B cell (primary cell): ENCODE measurements around the gene SYNJ2. TPM values are rescaled to one million over a fixed set of nuclear protein-coding genes. Genes with fewer than 3 reads are reported as not detected.
A peak's percentile ranks its signal among the peaks of the same experiment; 100 is the strongest.

ENCODE experiments used
- ATAC-seq: fragments of 200-7000 bp; cut with Tn5 transposase; one replicate; pipeline ENCODE4 v1.10.0; 2021; ENCODE audit warnings: low read depth, mild to moderate bottlenecking, moderate number of reproducible peaks, moderate library complexity
- CTCF ChIA-PET: fragments of 350-600 bp; sonication (Branson Sonifier 250); formaldehyde crosslinking; loops from one replicate; lab custom pipeline; 2021; ENCODE audit warnings: antibody characterized with exemption, inconsistent platforms; lab: Charles Lee
- POLR2A ChIA-PET: fragments of 350-600 bp; sonication (Branson Sonifier 250); formaldehyde crosslinking; loops from one replicate; lab custom pipeline; 2021; ENCODE audit warnings: antibody characterized with exemption; lab: Charles Lee
- DNase-seq: peaks from one replicate; pipeline ENCODE4 v3.0.0; 2013
- H2AFZ ChIP-seq: 2 replicates; pipeline ENCODE4 v1.6.1; 2012; ENCODE audit warnings: mild to moderate bottlenecking, low read depth, low read length; ENCODE audit not compliant: insufficient read depth, poor library complexity, severe bottlenecking
- H3K27ac ChIP-seq, 2 donors: 1 replicate in 1 of 2; 2 replicates in 1 of 2; pipeline ENCODE4 v1.5.1; 2012 to 2013; ENCODE audit warnings: low read length in 2 of 2, mild to moderate bottlenecking in 2 of 2, moderate library complexity in 1 of 2
- H3K27me3 ChIP-seq, 4 experiments: fragments of 200-600 bp in 1 of 4; sonication (generic) in 1 of 4; replicated peaks in 1 of 4; 1 replicate in 2 of 4; 2 replicates in 2 of 4; pipeline versions ENCODE4 v1.6.1 to v1.7.0; 2013 to 2016; ENCODE audit warnings: low read length in 3 of 4, mild to moderate bottlenecking in 2 of 4, mixed read lengths in 1 of 4, moderate library complexity in 1 of 4; ENCODE audit not compliant: insufficient read depth in 4 of 4, control insufficient read depth in 3 of 4; ENCODE audit errors: control extremely low read depth in 1 of 4
- H3K36me3 ChIP-seq, 2 experiments: replicated peaks in 1 of 2; 1 replicate in 1 of 2; 2 replicates in 1 of 2; pipeline versions ENCODE4 v1.6.1 to v1.7.1; 2013; ENCODE audit warnings: low read length in 1 of 2; ENCODE audit not compliant: insufficient read depth in 2 of 2, control insufficient read depth in 1 of 2; ENCODE audit errors: control extremely low read depth in 1 of 2, extremely low read depth in 1 of 2
- H3K4me1 ChIP-seq, 2 donors: fragments of 200-600 bp in 1 of 2; sonication (generic) in 1 of 2; 1 replicate in 1 of 2; 2 replicates in 1 of 2; pipeline versions ENCODE4 v1.5.1 to v1.6.1; 2013 to 2017; ENCODE audit warnings: low read length in 2 of 2; ENCODE audit not compliant: control insufficient read depth in 2 of 2, insufficient read depth in 2 of 2
- H3K4me2 ChIP-seq: replicated peaks from 2 replicates; pipeline ENCODE3; 2012; ENCODE audit warnings: mild to moderate bottlenecking, low read depth, low read length; ENCODE audit not compliant: poor library complexity, severe bottlenecking
- H3K4me3 ChIP-seq, 5 experiments: fragments of 200-600 bp in 1 of 5; sonication (generic) in 1 of 5; 1 replicate in 3 of 5; 2 replicates in 2 of 5; pipeline versions ENCODE4 v1.5.1 to v1.7.0; 2011 to 2016; ENCODE audit warnings: low read length in 4 of 5, mild to moderate bottlenecking in 4 of 5, low read depth in 2 of 5, control low read depth in 1 of 5, moderate library complexity in 1 of 5; ENCODE audit not compliant: insufficient read depth in 1 of 5; ENCODE audit errors: control extremely low read depth in 1 of 5, extremely low read depth in 1 of 5
- H3K79me2 ChIP-seq: fragments of 200-600 bp; sonication (generic); one replicate; pipeline ENCODE4 v1.6.0; 2016; ENCODE audit warnings: low read length; ENCODE audit not compliant: control insufficient read depth, insufficient read depth
- H3K9ac ChIP-seq: fragments of 200-600 bp; sonication (generic); 2 replicates; pipeline ENCODE4 v1.6.1; 2017; ENCODE audit warnings: mild to moderate bottlenecking, low read length, moderate library complexity
- H3K9me3 ChIP-seq, 3 donors: one replicate each; pipeline versions ENCODE4 v1.6.1 to v1.7.1; 2013; ENCODE audit warnings: low read length in 2 of 3; ENCODE audit not compliant: control insufficient read depth in 2 of 3, insufficient read depth in 1 of 3; ENCODE audit errors: control extremely low read depth in 1 of 3
- H4K20me1 ChIP-seq: 2 replicates; pipeline ENCODE4 v1.6.0; 2012; ENCODE audit warnings: mild to moderate bottlenecking, low read length; ENCODE audit not compliant: insufficient read depth, control insufficient read depth, poor library complexity, severe bottlenecking
- H3K27ac Mint-ChIP-seq: one replicate; pipeline ENCODE4 v1.8.0; 2021; ENCODE audit warnings: mixed read lengths
- H3K27me3 Mint-ChIP-seq: one replicate; pipeline ENCODE4 v1.8.0; 2021; ENCODE audit warnings: mixed read lengths
- H3K4me1 Mint-ChIP-seq: one replicate; pipeline ENCODE4 v1.8.0; 2021; ENCODE audit warnings: mixed read lengths
- H3K4me3 Mint-ChIP-seq: one replicate; pipeline ENCODE4 v1.8.0; 2021; ENCODE audit warnings: mixed read lengths
- H3K9me3 Mint-ChIP-seq: one replicate; pipeline ENCODE4 v1.8.0; 2022; ENCODE audit warnings: mixed read lengths; ENCODE audit not compliant: insufficient read depth
- CTCF ChIP-seq: fragments of 200-600 bp; IDR thresholded peaks from one replicate; pipeline ENCODE4 v1.8.0; 2022; ENCODE audit warnings: antibody characterized with exemption, mild to moderate bottlenecking
- EZH2 ChIP-seq: IDR thresholded peaks from 2 replicates; pipeline ENCODE4 v1.6.1; 2012; ENCODE audit warnings: borderline replicate concordance, low read depth, mild to moderate bottlenecking, moderate library complexity, low read length; ENCODE audit not compliant: insufficient read depth, poor library complexity, severe bottlenecking
- WGBS: methylation state at CpG from one replicate; pipeline ENCODE4 v1.1.5; 2013; ENCODE audit warnings: missing lambda C conversion rate; ENCODE audit not compliant: insufficient coverage; 5-methylcytosine and 5-hydroxymethylcytosine counted together
- intact Hi-C: fragments of 100-400 bp; cut with micrococcal nuclease; formaldehyde crosslinking; loops from one replicate; pipeline ENCODE4 v1.10.0; 2022
- polyA plus RNA-seq: library from polyadenylated mRNA; depleted of rRNA; stranded (reverse); fragments of >200 nt; gene quantifications from 2 replicates; pipeline ENCODE4 v1.2.3, GENCODE V29; 2012
- total RNA-seq, 2 donors: library from RNA; stranded (reverse); fragments of 120-200 nt in 1 of 2; gene quantifications; 1 replicate in 1 of 2; 2 replicates in 1 of 2; pipeline versions ENCODE4 v1.2.3 to v1.2.4, GENCODE V29; 2013 to 2022

SYNJ2 gene
- total and polyA plus RNA-seq, 2 donors (not counting 1 experiment from before 2014, with no cell fraction given), result 5.2 to 11.4 TPM

GRCh38 chr6:158024566-158025297 lies 43.1 kb downstream of the SYNJ2 start:
- no peak overlapping the region for H2AFZ ChIP-seq
- ATAC-seq (no peak), DNase-seq (no peak)
- H3K4me3 Mint-ChIP-seq, result peak overlapping the region; percentile 19
- CTCF ChIA-PET, result no interaction called here
- H3K4me2 ChIP-seq, result no peak overlapping the region
- no peaks in the 10 kb centered on the region for H3K9me3 Mint-ChIP-seq
- no peak overlapping the region for H3K4me3 ChIP-seq
- H3K27me3 ChIP-seq, result no peaks in the 10 kb centered on the region
- H3K9ac ChIP-seq, result no peak overlapping the region
- H3K36me3 ChIP-seq, result peaks cover 0 to 9% of the 10 kb centered on the region in 2 experiments
- TF ChIP-seq EZH2, result no peak
- TF ChIP-seq CTCF, result no peak
- no peak overlapping the region for H3K27ac ChIP-seq
- no peaks in the 10 kb centered on the region for H3K27me3 Mint-ChIP-seq
- 98% methylated on average over 14 of the region's 16 CpGs for WGBS
- peaks cover 0 to 4% (median 0%) of the 10 kb centered on the region in 3 donors for H3K9me3 ChIP-seq
- intact Hi-C loops, result loop anchor here (5.0 kb wide), 1 partner anchor 48 kb away; no protein-coding TSS in a partner anchor
- peaks cover 23% of the 10 kb centered on the region for H3K4me1 Mint-ChIP-seq
- no peaks in the 10 kb centered on the region for H3K79me2 ChIP-seq
- POLR2A ChIA-PET, result no interaction called here
- H4K20me1 ChIP-seq, result no peaks in the 10 kb centered on the region
- peaks cover 13 to 16% of the 10 kb centered on the region in 2 donors for H3K4me1 ChIP-seq
- H3K27ac Mint-ChIP-seq, result no peak overlapping the region
